WTC11 (cell line): Measurements from ENCODE around the gene LRTM2. TPM values are rescaled to one million over a fixed set of nuclear protein-coding genes. Genes with fewer than 3 reads are reported as not detected.

Experiments used
- ATAC-seq: fragments of 200-7000 bp; cut with Tn5 transposase; 2 replicates; pipeline ENCODE4 v1.10.0; 2021; ENCODE audit warnings: mild to moderate bottlenecking, moderate library complexity
- CTCF ChIA-PET: fragments of 300-600 bp; sonication (Branson Sonifier 250); formaldehyde crosslinking; loops from one replicate; lab custom pipeline; 2021; ENCODE audit warnings: antibody characterized with exemption; lab: Charles Lee
- POLR2A ChIA-PET: fragments of 350-600 bp; sonication (Branson Sonifier 250); formaldehyde crosslinking; loops from one replicate; lab custom pipeline; 2021; ENCODE audit warnings: antibody characterized with exemption; lab: Charles Lee
- DNase-seq: peaks from one replicate; pipeline ENCODE4 v3.0.0; 2021; ENCODE audit warnings: low spot score
- H3K27ac Mint-ChIP-seq: 2 replicates; pipeline ENCODE4 v1.8.0; 2021; ENCODE audit warnings: mixed read lengths
- H3K27me3 Mint-ChIP-seq: 2 replicates; pipeline ENCODE4 v1.8.0; 2021; ENCODE audit warnings: low read depth, mild to moderate bottlenecking, moderate library complexity, mixed read lengths
- H3K36me3 Mint-ChIP-seq: 2 replicates; pipeline ENCODE4 v1.8.0; 2021; ENCODE audit warnings: mixed read lengths
- H3K4me1 Mint-ChIP-seq: 2 replicates; pipeline ENCODE4 v1.8.0; 2022; ENCODE audit warnings: mixed read lengths
- H3K4me3 Mint-ChIP-seq: 2 replicates; pipeline ENCODE4 v1.8.0; 2021; ENCODE audit warnings: mild to moderate bottlenecking, moderate library complexity, mixed read lengths
- H3K9me3 Mint-ChIP-seq: 2 replicates; pipeline ENCODE4 v1.8.0; 2021; ENCODE audit warnings: mixed read lengths
- CREM ChIP-seq: sonication (generic); formaldehyde crosslinking; IDR thresholded peaks from 2 replicates; pipeline ENCODE4 v1.8.1; 2022; ENCODE audit warnings: mild to moderate bottlenecking, missing genetic modification reagents, moderate library complexity
- ELF4 ChIP-seq: sonication (generic); formaldehyde crosslinking; IDR thresholded peaks from 2 replicates; pipeline ENCODE4 v1.8.1; 2022; ENCODE audit warnings: low read depth, mild to moderate bottlenecking, moderate library complexity, missing genetic modification reagents
- GABPB1 ChIP-seq: sonication (generic); formaldehyde crosslinking; IDR thresholded peaks from 2 replicates; pipeline ENCODE4 v1.8.1; 2023; ENCODE audit warnings: mild to moderate bottlenecking, missing genetic modification reagents
- IRF1 ChIP-seq: sonication (generic); formaldehyde crosslinking; IDR thresholded peaks from 2 replicates; pipeline ENCODE4 v1.8.0; 2023; ENCODE audit warnings: missing genetic modification reagents
- KAT7 ChIP-seq: sonication (generic); formaldehyde crosslinking; IDR thresholded peaks from 2 replicates; pipeline ENCODE4 v1.8.1; 2023; ENCODE audit warnings: missing genetic modification reagents, mild to moderate bottlenecking, borderline replicate concordance
- MAX ChIP-seq: sonication (generic); formaldehyde crosslinking; IDR thresholded peaks from 2 replicates; pipeline ENCODE4 v1.8.0; 2022; ENCODE audit warnings: mild to moderate bottlenecking, missing genetic modification reagents
- NR1H2 ChIP-seq: sonication (generic); formaldehyde crosslinking; IDR thresholded peaks from 2 replicates; pipeline ENCODE4 v1.9.0; 2021; ENCODE audit warnings: mild to moderate bottlenecking, moderate library complexity, missing genetic modification reagents
- SOX15 ChIP-seq: fragments of 250-450 bp; sonication (Bioruptor Pico); IDR thresholded peaks from 2 replicates; pipeline ENCODE4 v1.9.0; 2021; ENCODE audit warnings: mild to moderate bottlenecking
- SP1 ChIP-seq: sonication (generic); formaldehyde crosslinking; conservative IDR thresholded peaks from 2 replicates; pipeline ENCODE4 v1.8.1; 2022; ENCODE audit warnings: missing genetic modification reagents
- STAT6 ChIP-seq: sonication (generic); formaldehyde crosslinking; conservative IDR thresholded peaks from 2 replicates; pipeline ENCODE4 v1.8.1; 2023; ENCODE audit warnings: mild to moderate bottlenecking, low read depth, missing genetic modification reagents, moderate library complexity
- USF1 ChIP-seq: sonication (generic); formaldehyde crosslinking; IDR thresholded peaks from 2 replicates; pipeline ENCODE4 v1.8.0; 2022; ENCODE audit warnings: mild to moderate bottlenecking, missing genetic modification reagents
- USF2 ChIP-seq: sonication (generic); formaldehyde crosslinking; IDR thresholded peaks from 2 replicates; pipeline ENCODE4 v1.8.1; 2023; ENCODE audit warnings: mild to moderate bottlenecking, missing genetic modification reagents, moderate library complexity
- ZNF138 ChIP-seq: sonication (generic); formaldehyde crosslinking; conservative IDR thresholded peaks from 2 replicates; pipeline ENCODE4 v1.8.1; 2022; ENCODE audit warnings: mild to moderate bottlenecking, moderate library complexity, missing genetic modification reagents
- ZNF423 ChIP-seq: fragments of 250-450 bp; sonication (Bioruptor Pico); IDR thresholded peaks from 2 replicates; pipeline ENCODE4 v2.1.2; 2022; ENCODE audit warnings: mild to moderate bottlenecking, moderate library complexity
- ZNF425 ChIP-seq: fragments of 250-450 bp; sonication (Bioruptor Pico); conservative IDR thresholded peaks from 2 replicates; pipeline ENCODE4 v1.9.0; 2021; ENCODE audit warnings: mild to moderate bottlenecking
- ZSCAN18 ChIP-seq: fragments of 250-450 bp; sonication (Bioruptor Pico); IDR thresholded peaks from 2 replicates; pipeline ENCODE4 v2.1.2; 2022; ENCODE audit warnings: mild to moderate bottlenecking, moderate library complexity
- total RNA-seq: library from RNA; stranded (reverse); gene quantifications from 3 replicates; pipeline ENCODE4 v1.2.3, GENCODE V29; 2021

Gene LRTM2
- total RNA-seq, 1 experiment from 2014 or later, result 0.66 TPM

GRCh38 chr12:1836854-1837421, 16.6 kb downstream of the LRTM2 start:
- H3K27me3 Mint-ChIP-seq, result no peaks in the 10 kb centered on the region
- no peaks in the 10 kb centered on the region for H3K36me3 Mint-ChIP-seq
- no peak for TF ChIP-seq ZNF138 (CRISPR knock-in tag)
- TF ChIP-seq, all 79 proteins: peak for 0
- CTCF ChIA-PET, result interaction anchor here (0.5 to 1.2 kb wide), 3 partner anchors 85 to 184 kb away, joined by 3 to 4 read pairs (median 3); no protein-coding TSS in a partner anchor
- POLR2A ChIA-PET, result interaction anchor here (0.5 kb wide), 1 partner anchor 70 kb away, joined by 3 read pairs; no protein-coding TSS in a partner anchor
- peaks cover 23% of the 10 kb centered on the region for H3K4me1 Mint-ChIP-seq
- ATAC-seq (peak; percentile 46), DNase-seq (no peak)
- H3K27ac Mint-ChIP-seq, result no peak overlapping the region
- H3K9me3 Mint-ChIP-seq, result no peaks in the 10 kb centered on the region
- H3K4me3 Mint-ChIP-seq, result no peak overlapping the region

GRCh38 chr12:1837541-1838204, 17.3 kb downstream of the LRTM2 start:
- Mint-ChIP-seq H3K36me3 (no peaks in the 10 kb centered on the region), H3K4me1 (peaks cover 23% of the 10 kb centered on the region), H3K27ac (peak overlapping the region; percentile 23; the same call in 1 of the 2 replicates), H3K27me3 (no peaks in the 10 kb centered on the region), H3K9me3 (no peaks in the 10 kb centered on the region)
- DNase-seq (no peak), ATAC-seq (no peak)
- CTCF ChIA-PET, result interaction anchor here (0.5 to 1.2 kb wide), 3 partner anchors 84 to 1047 kb away, joined by 3 read pairs; no protein-coding TSS in a partner anchor
- no peak for TF ChIP-seq CREM
- TF ChIP-seq GABPB1 (CRISPR knock-in tag), result peak; percentile 55
- TF ChIP-seq, all 79 proteins: peak for 1
- H3K4me3 Mint-ChIP-seq, result no peak overlapping the region
- POLR2A ChIA-PET, result no interaction called here

GRCh38 chr12:1838205-1838993, 18.0 kb downstream of the LRTM2 start:
- peaks cover 27% of the 10 kb centered on the region for H3K4me1 Mint-ChIP-seq
- DNase-seq (no peak), ATAC-seq (no peak)
- no peaks in the 10 kb centered on the region for H3K27me3 Mint-ChIP-seq
- no peaks in the 10 kb centered on the region for H3K36me3 Mint-ChIP-seq
- no peak overlapping the region for H3K27ac Mint-ChIP-seq
- H3K4me3 Mint-ChIP-seq, result no peak overlapping the region
- CTCF ChIA-PET, result interaction anchor here (0.9 to 3.6 kb wide), 3 partner anchors 39 to 102 kb away, joined by 3 to 13 read pairs (median 4); no protein-coding TSS in a partner anchor
- no peaks in the 10 kb centered on the region for H3K9me3 Mint-ChIP-seq
- POLR2A ChIA-PET, result no interaction called here
- TF ChIP-seq USF1 (no peak), ELF4 (CRISPR knock-in tag) (no peak), STAT6 (CRISPR knock-in tag) (no peak), SP1 (no peak), ZNF423 (no peak), USF2 (CRISPR knock-in tag) (no peak), ZSCAN18 (CRISPR knock-in tag) (no peak), KAT7 (CRISPR knock-in tag) (no peak), MAX (CRISPR knock-in tag) (no peak), NR1H2 (CRISPR knock-in tag) (no peak), ZNF425 (CRISPR knock-in tag) (no peak), IRF1 (no peak), SOX15 (CRISPR knock-in tag) (no peak)
